A549 (cell line): ENCODE results near the gene EIF4EBP3. TPM values are rescaled to one million over a fixed set of nuclear protein-coding genes. Genes with fewer than 3 reads are reported as not detected.

ENCODE experiments used
- ATAC-seq, 2 experiments: fragments of 200-7000 bp in 1 of 2; fragments of >200 bp in 1 of 2; cut with Nextera tagmentation in 1 of 2; cut with Tn5 transposase in 1 of 2; 3 replicates each; pipeline versions ENCODE4 v1.8.0 to v1.9.1; 2018 to 2020; ENCODE audit warnings: mild to moderate bottlenecking in 1 of 2, moderate library complexity in 1 of 2
- CTCF ChIA-PET: fragments of 300-600 bp; sonication (Branson Sonifier 250); formaldehyde crosslinking; extraction: SDS; loops from one replicate; lab custom pipeline; 2021; ENCODE audit warnings: antibody characterized with exemption, inconsistent platforms; lab: Yijun Ruan, JAX
- POLR2A ChIA-PET: fragments of 350-600 bp; formaldehyde crosslinking; extraction: SDS; loops from one replicate; lab custom pipeline; 2021; ENCODE audit warnings: antibody characterized with exemption, inconsistent platforms; lab: Yijun Ruan, JAX
- DNase-seq, 2 experiments: peaks; one replicate each; pipeline versions ENCODE4 v3.0.0 to v3.0.0-alpha.2; 2011 to 2016; ENCODE audit warnings: low read depth in 1 of 2, low spot score in 1 of 2
- FAIRE-seq: peaks from 2 replicates; lab custom pipeline; 2011; peaks lifted over from hg19 to GRCh38; lab: Jason Lieb, UNC
- H3K27ac ChIP-seq, 2 experiments: fragments of >200 bp; sonication (Bioruptor Twin); formaldehyde crosslinking; 3 replicates each; pipeline ENCODE4 v1.5.1; 2016 to 2017
- H3K4me1 ChIP-seq: fragments of >200 bp; sonication (Bioruptor Twin); formaldehyde crosslinking; 3 replicates; pipeline ENCODE4 v1.6.1; 2016
- H3K4me2 ChIP-seq: fragments of >200 bp; sonication (Bioruptor Twin); formaldehyde crosslinking; 3 replicates; pipeline ENCODE4 v1.6.1; 2016
- H3K4me3 ChIP-seq: fragments of >200 bp; sonication (Bioruptor Twin); formaldehyde crosslinking; 3 replicates; pipeline ENCODE4 v1.5.1; 2016
- H3K9me3 ChIP-seq: fragments of >200 bp; sonication (Bioruptor Twin); formaldehyde crosslinking; 3 replicates; pipeline ENCODE4 v1.6.1; 2016
- BHLHE40 ChIP-seq: IDR thresholded peaks from 2 replicates; pipeline ENCODE4 v1.6.1; 2012; ENCODE audit warnings: low read depth, low read length, inconsistent platforms
- CHD4 ChIP-seq: fragments of 200-600 bp; sonication (generic); IDR thresholded peaks from 2 replicates; pipeline ENCODE4 v1.6.1; 2016; ENCODE audit warnings: antibody characterized with exemption, mild to moderate bottlenecking, borderline replicate concordance
- EP300 ChIP-seq, 2 experiments: fragments of >200 bp; sonication (Bioruptor Twin); formaldehyde crosslinking; IDR thresholded peaks; 2 replicates in 1 of 2; 3 replicates in 1 of 2; pipeline ENCODE4 v1.6.1; 2016 to 2017
- ESRRA ChIP-seq: fragments of 150-350 bp; IDR thresholded peaks from 2 replicates; pipeline ENCODE4 v1.6.1; 2014; ENCODE audit warnings: mild to moderate bottlenecking, low read length, borderline replicate concordance
- FOXS1 ChIP-seq: fragments of 250-450 bp; sonication (Bioruptor Pico); IDR thresholded peaks from 2 replicates; pipeline ENCODE4 v1.5.0; 2020; ENCODE audit warnings: mild to moderate bottlenecking, moderate library complexity
- HDAC2 ChIP-seq: fragments of 200-600 bp; sonication (generic); IDR thresholded peaks from 2 replicates; pipeline ENCODE4 v1.6.1; 2016
- HOXA7 ChIP-seq: fragments of 250-450 bp; sonication (Bioruptor Pico); IDR thresholded peaks from 2 replicates; pipeline ENCODE4 v1.5.0; 2020; ENCODE audit warnings: mild to moderate bottlenecking, moderate library complexity
- KDM1A ChIP-seq: fragments of 200-600 bp; sonication (generic); IDR thresholded peaks from 2 replicates; pipeline ENCODE4 v1.6.1; 2016; ENCODE audit warnings: low read depth, mild to moderate bottlenecking
- KDM5A ChIP-seq: fragments of 200-600 bp; sonication (generic); IDR thresholded peaks from 2 replicates; pipeline ENCODE4 v1.6.1; 2016; ENCODE audit warnings: antibody characterized with exemption, mild to moderate bottlenecking
- POLR2A ChIP-seq: IDR thresholded peaks from 2 replicates; pipeline ENCODE4 v1.6.1; 2012; ENCODE audit warnings: mild to moderate bottlenecking, low read length
- RAD21 ChIP-seq, 2 experiments: fragments of >200 bp in 1 of 2; sonication (Bioruptor Twin) in 1 of 2; formaldehyde crosslinking in 1 of 2; IDR thresholded peaks in 1 of 2; conservative IDR thresholded peaks in 1 of 2; 2 replicates in 1 of 2; 3 replicates in 1 of 2; pipeline ENCODE4 v1.6.1; 2012 to 2018; ENCODE audit warnings: inconsistent platforms in 1 of 2
- SMC3 ChIP-seq: fragments of >200 bp; sonication (Bioruptor Twin); formaldehyde crosslinking; IDR thresholded peaks from 3 replicates; pipeline ENCODE4 v1.6.1; 2018; ENCODE audit warnings: inconsistent platforms
- WGBS: methylation state at CpG from one replicate; pipeline ENCODE4 v1.1.6; 2017; ENCODE audit errors: missing lambda C conversion rate; 5-methylcytosine and 5-hydroxymethylcytosine counted together
- polyA plus RNA-seq, 4 experiments: library from polyadenylated mRNA; depleted of rRNA in 3 of 4; stranded (reverse); fragments of >200 nt; fragmentation: RNase III in 1 of 4; extraction: RNeasy Plus Mini Kit Qiagen cat#74134 plus additional on column Dnase treatment in 1 of 4; gene quantifications; 2 replicates in 3 of 4; 3 replicates in 1 of 4; pipeline ENCODE4 v1.2.3, GENCODE V29; 2011 to 2017
- TF ChIP-seq, protein P1 (sequence below): fragments of >200 bp; sonication (Bioruptor Twin); formaldehyde crosslinking; IDR thresholded peaks from 2 replicates; pipeline ENCODE4 v1.6.1; 2016
- TF ChIP-seq, protein P2 (sequence below): fragments of 450-650 bp; IDR thresholded peaks from 2 replicates; pipeline ENCODE4 v1.6.1; 2014; ENCODE audit warnings: antibody characterized with exemption
- TF ChIP-seq, protein P3 (sequence below): fragments of >200 bp; sonication (Bioruptor Twin); formaldehyde crosslinking; IDR thresholded peaks from 3 replicates; pipeline ENCODE4 v1.5.1; 2016
- TF ChIP-seq, protein P4 (sequence below): fragments of 150-350 bp; IDR thresholded peaks from 2 replicates; pipeline ENCODE4 v1.6.1; 2014; ENCODE audit warnings: low read depth, mild to moderate bottlenecking, low read length

Gene EIF4EBP3
- polyA plus RNA-seq, 2 of the 4 experiments (the other 2 are of a cell fraction), result 0.96 to 2.0 TPM

DNA sequence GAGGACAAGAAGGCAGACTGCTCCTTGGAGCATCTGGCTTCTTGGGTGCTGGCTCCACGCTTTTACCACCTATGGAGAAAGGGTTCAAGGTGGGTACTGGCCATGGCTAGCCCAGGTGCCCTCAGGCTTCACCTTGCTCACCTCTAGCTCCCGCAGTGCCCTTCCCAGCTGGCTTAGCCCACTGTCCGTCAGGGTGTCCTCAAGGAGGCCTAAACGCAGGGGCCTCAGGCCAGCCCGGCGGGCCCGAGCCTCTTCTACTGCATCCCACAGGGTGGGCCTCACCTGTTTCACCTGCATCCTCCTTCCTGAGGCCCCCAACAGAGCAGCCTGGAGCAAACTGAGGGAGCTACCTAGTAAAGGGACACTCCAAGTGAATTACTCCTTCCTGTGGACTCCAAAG, 26.2 kb downstream of the EIF4EBP3 start (continued):
- TF ChIP-seq, protein P1, sequence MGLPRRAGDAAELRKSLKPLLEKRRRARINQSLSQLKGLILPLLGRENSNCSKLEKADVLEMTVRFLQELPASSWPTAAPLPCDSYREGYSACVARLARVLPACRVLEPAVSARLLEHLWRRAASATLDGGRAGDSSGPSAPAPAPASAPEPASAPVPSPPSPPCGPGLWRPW, result no peak
- no peak for TF ChIP-seq POLR2A

DNA sequence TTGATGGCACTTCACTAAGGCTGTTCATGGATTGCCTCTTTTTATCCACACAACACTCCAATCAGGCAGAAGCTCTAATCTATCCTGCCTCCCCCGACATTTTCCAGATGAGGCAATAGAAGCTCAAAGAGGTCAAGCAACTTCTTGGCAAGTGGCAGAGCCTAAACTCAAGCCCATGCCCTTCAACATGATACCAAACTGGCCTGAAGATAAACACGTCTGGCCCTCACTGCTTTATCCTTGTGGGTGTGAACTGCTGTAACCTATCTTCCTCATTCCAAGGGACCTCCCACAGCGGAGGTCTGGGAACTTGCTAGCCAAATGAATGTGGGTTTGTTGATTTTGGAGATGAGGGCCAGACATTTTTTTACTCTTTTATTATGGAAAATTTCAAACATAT, 26.7 kb downstream of the EIF4EBP3 start:
- TF ChIP-seq EP300 (IDR thresholded peaks at IDR 0.05), result no peak
- no peak for TF ChIP-seq FOXS1
- no peak for TF ChIP-seq ESRRA
- no peak for TF ChIP-seq HOXA7 (CRISPR knock-in tag)
- TF ChIP-seq, protein P2, sequence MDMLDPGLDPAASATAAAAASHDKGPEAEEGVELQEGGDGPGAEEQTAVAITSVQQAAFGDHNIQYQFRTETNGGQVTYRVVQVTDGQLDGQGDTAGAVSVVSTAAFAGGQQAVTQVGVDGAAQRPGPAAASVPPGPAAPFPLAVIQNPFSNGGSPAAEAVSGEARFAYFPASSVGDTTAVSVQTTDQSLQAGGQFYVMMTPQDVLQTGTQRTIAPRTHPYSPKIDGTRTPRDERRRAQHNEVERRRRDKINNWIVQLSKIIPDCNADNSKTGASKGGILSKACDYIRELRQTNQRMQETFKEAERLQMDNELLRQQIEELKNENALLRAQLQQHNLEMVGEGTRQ, result no peak
- TF ChIP-seq, protein P3, sequence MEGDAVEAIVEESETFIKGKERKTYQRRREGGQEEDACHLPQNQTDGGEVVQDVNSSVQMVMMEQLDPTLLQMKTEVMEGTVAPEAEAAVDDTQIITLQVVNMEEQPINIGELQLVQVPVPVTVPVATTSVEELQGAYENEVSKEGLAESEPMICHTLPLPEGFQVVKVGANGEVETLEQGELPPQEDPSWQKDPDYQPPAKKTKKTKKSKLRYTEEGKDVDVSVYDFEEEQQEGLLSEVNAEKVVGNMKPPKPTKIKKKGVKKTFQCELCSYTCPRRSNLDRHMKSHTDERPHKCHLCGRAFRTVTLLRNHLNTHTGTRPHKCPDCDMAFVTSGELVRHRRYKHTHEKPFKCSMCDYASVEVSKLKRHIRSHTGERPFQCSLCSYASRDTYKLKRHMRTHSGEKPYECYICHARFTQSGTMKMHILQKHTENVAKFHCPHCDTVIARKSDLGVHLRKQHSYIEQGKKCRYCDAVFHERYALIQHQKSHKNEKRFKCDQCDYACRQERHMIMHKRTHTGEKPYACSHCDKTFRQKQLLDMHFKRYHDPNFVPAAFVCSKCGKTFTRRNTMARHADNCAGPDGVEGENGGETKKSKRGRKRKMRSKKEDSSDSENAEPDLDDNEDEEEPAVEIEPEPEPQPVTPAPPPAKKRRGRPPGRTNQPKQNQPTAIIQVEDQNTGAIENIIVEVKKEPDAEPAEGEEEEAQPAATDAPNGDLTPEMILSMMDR, result no peak
- TF ChIP-seq, protein P4, sequence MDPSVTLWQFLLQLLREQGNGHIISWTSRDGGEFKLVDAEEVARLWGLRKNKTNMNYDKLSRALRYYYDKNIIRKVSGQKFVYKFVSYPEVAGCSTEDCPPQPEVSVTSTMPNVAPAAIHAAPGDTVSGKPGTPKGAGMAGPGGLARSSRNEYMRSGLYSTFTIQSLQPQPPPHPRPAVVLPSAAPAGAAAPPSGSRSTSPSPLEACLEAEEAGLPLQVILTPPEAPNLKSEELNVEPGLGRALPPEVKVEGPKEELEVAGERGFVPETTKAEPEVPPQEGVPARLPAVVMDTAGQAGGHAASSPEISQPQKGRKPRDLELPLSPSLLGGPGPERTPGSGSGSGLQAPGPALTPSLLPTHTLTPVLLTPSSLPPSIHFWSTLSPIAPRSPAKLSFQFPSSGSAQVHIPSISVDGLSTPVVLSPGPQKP, result no peak
- no peak for TF ChIP-seq CHD4
- TF ChIP-seq KDM5A, result no peak
- no peak for TF ChIP-seq KDM1A
- ATAC-seq, result peak in 1 of 2 experiments; percentile 39; a peak in 2 of 6 replicates
- FAIRE-seq, result no peak
- H3K27ac ChIP-seq, result no peak overlapping the region
- peak in 1 of 2 experiments; percentile 53 for DNase-seq
- H3K9me3 ChIP-seq, result no peaks in the 10 kb centered on the region
- POLR2A ChIA-PET, result interaction anchor here (1.2 kb wide), 1 partner anchor 16 kb away, joined by 4 read pairs; the partner anchor contains the start of gene SRA1
- CTCF ChIA-PET, result interaction anchor here (0.6 to 1.8 kb wide), 6 partner anchors 12 to 66 kb away, joined by 3 to 5 read pairs (median 4); partner anchors contain the start of genes CD14 and EIF4EBP3
- 0 out of 3 replicates have a peak overlapping the region, but pooled peaks have one; percentile 22 for H3K4me2 ChIP-seq
- whole genome bisulfite sequencing, result 43% methylated on average over 3 of the region's 3 CpGs
- H3K4me1 ChIP-seq, result no peaks in the 10 kb centered on the region
- H3K4me3 ChIP-seq, result no peak overlapping the region

DNA sequence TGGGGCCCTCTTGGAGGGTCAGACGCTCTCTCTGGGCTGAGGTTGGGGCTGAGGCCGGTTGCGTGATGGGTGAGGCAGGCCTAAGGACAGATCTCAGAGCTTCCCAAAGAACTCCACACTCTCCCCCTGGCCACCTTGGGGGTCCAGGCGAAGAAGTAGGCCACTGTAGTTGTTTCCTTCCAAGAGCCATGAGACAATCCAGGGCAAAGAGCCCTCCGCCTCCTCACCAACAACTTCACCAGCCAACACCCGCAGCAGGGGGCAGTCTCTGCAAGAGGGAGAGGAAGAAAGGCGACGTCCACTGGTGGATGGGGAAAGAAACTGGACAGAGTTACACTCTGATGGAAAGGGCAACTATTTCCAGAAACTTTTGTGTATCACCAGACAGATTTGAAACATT, 27.8 kb downstream of the EIF4EBP3 start:
- no peak overlapping the region for H3K4me2 ChIP-seq
- 79% methylated on average over 8 of the region's 8 CpGs for WGBS
- no peaks in the 10 kb centered on the region for H3K9me3 ChIP-seq
- no peak overlapping the region; a peak in 1 of 6 replicates for H3K27ac ChIP-seq
- ATAC-seq, result peak; percentile 59 to 80; a peak in 4 of 6 replicates
- POLR2A ChIA-PET, result no interaction called here
- no peak for FAIRE-seq
- DNase-seq, result peak in 1 of 2 experiments; percentile 61
- TF ChIP-seq HDAC2, result no peak
- TF ChIP-seq SMC3, result peak; percentile 48; the same call in 2 of the 3 replicates
- peak; percentile 50 to 71 for TF ChIP-seq RAD21 (conservative IDR thresholded peaks at IDR 0.05 in 1 of 2, IDR thresholded peaks at IDR 0.05 in 1 of 2)
- TF ChIP-seq BHLHE40, result no peak
- TF ChIP-seq, protein P3, result 0 out of 3 replicates have a peak, but pooled peaks have one; percentile 30
- H3K4me3 ChIP-seq, result no peak overlapping the region
- CTCF ChIA-PET, result interaction anchor here (1.0 to 1.8 kb wide), 4 partner anchors 28 to 64 kb away, joined by 4 to 5 read pairs (median 4); partner anchors contain the start of gene EIF4EBP3
- no peaks in the 10 kb centered on the region for H3K4me1 ChIP-seq
